IMR-90 (cell line): ENCODE results near the gene ACP4. TPM values are rescaled to one million over a fixed set of nuclear protein-coding genes. Genes with fewer than 3 reads are reported as not detected.

ENCODE experiments used
- ATAC-seq: fragments of 200-7000 bp; cut with Tn5 transposase; 2 replicates; pipeline ENCODE4 v1.9.1; 2020; ENCODE audit warnings: low read depth, mild to moderate bottlenecking, moderate library complexity
- BruUV-seq: library from RNA; stranded (reverse); fragments of 400-500 nt; replicated peaks from 2 replicates; lab custom pipeline; 2021; lab: Mats Ljungman, UMichigan
- CTCF ChIA-PET: fragments of 300-600 bp; formaldehyde crosslinking; extraction: SDS; loops from one replicate; lab custom pipeline; 2021; ENCODE audit warnings: antibody characterized with exemption; lab: Yijun Ruan, JAX
- POLR2A ChIA-PET: fragments of 300-600 bp; sonication (Branson Sonifier 250); formaldehyde crosslinking; loops from one replicate; lab custom pipeline; 2022; ENCODE audit warnings: antibody characterized with exemption; ENCODE audit not compliant: unreplicated experiment; lab: Charles Lee
- DNase-seq: peaks from one replicate; pipeline ENCODE4 v3.0.0; 2013
- H2AFZ ChIP-seq: replicated peaks from 2 replicates; pipeline ENCODE3; 2013; ENCODE audit warnings: low read length, mild to moderate bottlenecking; ENCODE audit not compliant: poor library complexity
- H2AK5ac ChIP-seq: 2 replicates; pipeline ENCODE4 v1.6.1; 2013; ENCODE audit warnings: low read depth, low read length, inconsistent platforms
- H2AK9ac ChIP-seq: replicated peaks from 2 replicates; pipeline ENCODE3; 2013; ENCODE audit warnings: mild to moderate bottlenecking, low read depth, low read length, moderate library complexity; ENCODE audit not compliant: poor library complexity
- H2BK120ac ChIP-seq: 2 replicates; pipeline ENCODE4 v1.6.1; 2013; ENCODE audit warnings: low read depth, low read length, inconsistent platforms
- H2BK15ac ChIP-seq: 3 replicates; pipeline ENCODE4 v1.6.1; 2013; ENCODE audit warnings: low read depth, low read length, inconsistent platforms
- H2BK20ac ChIP-seq: 2 replicates; pipeline ENCODE4 v1.6.1; 2013; ENCODE audit warnings: low read depth, mild to moderate bottlenecking, inconsistent platforms, low read length, moderate library complexity
- H2BK5ac ChIP-seq: 2 replicates; pipeline ENCODE4 v1.6.1; 2013; ENCODE audit warnings: mild to moderate bottlenecking, low read depth, low read length, inconsistent platforms; ENCODE audit not compliant: poor library complexity, severe bottlenecking
- H3K14ac ChIP-seq: replicated peaks from 2 replicates; pipeline ENCODE4 v1.6.1; 2013; ENCODE audit warnings: low read depth, low read length, inconsistent platforms
- H3K18ac ChIP-seq: 2 replicates; pipeline ENCODE4 v1.6.1; 2013; ENCODE audit warnings: low read depth, low read length, control low read depth
- H3K23ac ChIP-seq: 2 replicates; pipeline ENCODE4 v1.6.1; 2013; ENCODE audit warnings: low read depth, low read length, inconsistent platforms
- H3K27ac ChIP-seq: 2 replicates; pipeline ENCODE4 v1.5.1; 2013; ENCODE audit warnings: mild to moderate bottlenecking, control low read depth, low read length; ENCODE audit not compliant: insufficient read depth
- H3K27me3 ChIP-seq: 2 replicates; pipeline ENCODE4 v1.6.1; 2013; ENCODE audit warnings: low read length; ENCODE audit not compliant: control insufficient read depth, insufficient read depth
- H3K36me3 ChIP-seq: 2 replicates; pipeline ENCODE4 v1.6.1; 2013; ENCODE audit warnings: low read length, mixed read lengths; ENCODE audit not compliant: control insufficient read depth, insufficient read depth
- H3K4ac ChIP-seq: 2 replicates; pipeline ENCODE4 v1.6.1; 2013; ENCODE audit warnings: low read depth, low read length, inconsistent platforms
- H3K4me1 ChIP-seq: 2 replicates; pipeline ENCODE4 v1.6.1; 2013; ENCODE audit warnings: low read length, mixed read lengths; ENCODE audit not compliant: control insufficient read depth, insufficient read depth
- H3K4me2 ChIP-seq: 2 replicates; pipeline ENCODE4 v1.6.1; 2013; ENCODE audit warnings: low read depth, mild to moderate bottlenecking, control low read depth, low read length, moderate library complexity
- H3K4me3 ChIP-seq: 2 replicates; pipeline ENCODE4 v1.5.1; 2013; ENCODE audit warnings: low read depth, mild to moderate bottlenecking, control low read depth, low read length, moderate library complexity; ENCODE audit not compliant: insufficient read depth
- H3K56ac ChIP-seq: 2 replicates; pipeline ENCODE4 v1.6.1; 2013; ENCODE audit warnings: low read length, inconsistent platforms; ENCODE audit not compliant: insufficient read depth; ENCODE audit errors: extremely low read depth
- H3K79me1 ChIP-seq, 2 experiments: 2 replicates each; pipeline ENCODE4 v1.6.1; 2013; ENCODE audit warnings: low read length in 2 of 2, inconsistent platforms in 1 of 2, low read depth in 1 of 2
- H3K9ac ChIP-seq: 2 replicates; pipeline ENCODE4 v1.6.1; 2013; ENCODE audit warnings: low read depth, low read length, control low read depth
- H3K9me1 ChIP-seq: 2 replicates; pipeline ENCODE4 v1.6.1; 2013; ENCODE audit warnings: low read length, inconsistent platforms; ENCODE audit not compliant: insufficient read depth
- H3K9me3 ChIP-seq: 2 replicates; pipeline ENCODE4 v1.6.1; 2013; ENCODE audit warnings: low read length; ENCODE audit not compliant: control insufficient read depth, insufficient read depth
- H4K20me1 ChIP-seq: 2 replicates; pipeline ENCODE4 v1.6.1; 2013; ENCODE audit warnings: low read length, inconsistent platforms; ENCODE audit not compliant: insufficient read depth
- H4K5ac ChIP-seq: 2 replicates; pipeline ENCODE4 v1.6.1; 2013; ENCODE audit warnings: mild to moderate bottlenecking, low read depth, low read length, control low read depth
- H4K8ac ChIP-seq, 2 experiments: 2 replicates each; pipeline ENCODE4 v1.6.1; 2013; ENCODE audit warnings: low read depth in 2 of 2, low read length in 2 of 2, control low read depth in 1 of 2, inconsistent platforms in 1 of 2
- H4K91ac ChIP-seq: 2 replicates; pipeline ENCODE4 v1.6.1; 2013; ENCODE audit warnings: low read depth, low read length, inconsistent platforms; ENCODE audit not compliant: insufficient read depth
- BHLHE40 ChIP-seq: fragments of 150-350 bp; IDR thresholded peaks from 2 replicates; pipeline ENCODE4 v1.6.1; 2016; ENCODE audit warnings: mild to moderate bottlenecking, low read depth, low read length
- CHD1 ChIP-seq: IDR thresholded peaks from 2 replicates; pipeline ENCODE4 v1.6.1; 2012; ENCODE audit warnings: low read depth, low read length, improper control_type of control experiment
- ELK1 ChIP-seq: fragments of 150-350 bp; IDR thresholded peaks from 2 replicates; pipeline ENCODE4 v1.6.1; 2016; ENCODE audit warnings: low read depth, mild to moderate bottlenecking, low read length, moderate library complexity, borderline replicate concordance
- FOS ChIP-seq: fragments of 150-350 bp; IDR thresholded peaks from 2 replicates; pipeline ENCODE4 v1.6.1; 2016; ENCODE audit warnings: low read depth, low read length
- MAFK ChIP-seq: IDR thresholded peaks from 2 replicates; pipeline ENCODE4 v1.6.1; 2012; ENCODE audit warnings: low read depth, low read length, improper control_type of control experiment
- NFE2L2 ChIP-seq: fragments of 150-350 bp; IDR thresholded peaks from 2 replicates; pipeline ENCODE4 v1.6.1; 2016; ENCODE audit warnings: low read depth, mild to moderate bottlenecking, low read length
- RCOR1 ChIP-seq: IDR thresholded peaks from 2 replicates; pipeline ENCODE4 v1.6.1; 2012; ENCODE audit warnings: mild to moderate bottlenecking, low read length, improper control_type of control experiment; ENCODE audit not compliant: insufficient replicate concordance
- USF2 ChIP-seq: fragments of 150-350 bp; IDR thresholded peaks from 2 replicates; pipeline ENCODE4 v1.6.1; 2017; ENCODE audit warnings: mild to moderate bottlenecking, antibody characterized with exemption, low read length, low read depth
- WGBS, 2 experiments: methylation state at CpG; one replicate each; pipeline versions ENCODE4 v1.1.5 to v1.1.7; 2013; ENCODE audit warnings: missing lambda C conversion rate in 2 of 2; ENCODE audit not compliant: insufficient read length in 1 of 2; ENCODE audit errors: extremely low coverage in 2 of 2; 5-methylcytosine and 5-hydroxymethylcytosine counted together
- dilution Hi-C: fragments of 300-500 bp; cut with HindIII; formaldehyde crosslinking; loops from one replicate; pipeline ENCODE4 v1.14.3; 2018; ENCODE audit warnings: low sequenced_read_pairs; ENCODE audit not compliant: unreplicated experiment
- in situ Hi-C: fragments of 300-500 bp; cut with MboI; formaldehyde crosslinking; loops from 3 replicates; pipeline ENCODE4 v1.14.3; 2019; ENCODE audit warnings: low sequenced_read_pairs, inconsistent platforms, mixed read lengths
- intact Hi-C: fragments of 100-400 bp; cut with micrococcal nuclease; formaldehyde crosslinking; loops from 2 replicates; pipeline ENCODE4 v1.10.0; 2022
- polyA plus RNA-seq, 3 experiments: library from polyadenylated mRNA; depleted of rRNA; stranded (reverse); fragments of >200 nt; gene quantifications; 2 replicates each; pipeline ENCODE4 v1.2.3, GENCODE V29; 2012; ENCODE audit warnings: low replicate concordance in 1 of 3
- total RNA-seq: library from RNA; depleted of rRNA; stranded (reverse); fragments of >200 nt; gene quantifications from 2 replicates; pipeline ENCODE4 v1.2.3, GENCODE V29; 2012

Gene ACP4
- total and polyA plus RNA-seq, 2 of the 4 experiments (the other 2 are of a cell fraction), result not detected

- Histone ChIP-seq H3K9ac (no peak overlapping the region), H3K4ac (no peak overlapping the region), H3K79me1 (no peaks in the 10 kb centered on the region), H3K23ac (no peak overlapping the region), H3K4me1 (no peaks in the 10 kb centered on the region), H3K4me2 (no peak overlapping the region), H3K14ac (no peak overlapping the region), H4K5ac (no peak overlapping the region), H3K27me3 (peaks cover 32% of the 10 kb centered on the region), H3K27ac (no peak overlapping the region), H3K9me3 (no peaks in the 10 kb centered on the region), H2BK5ac (no peak overlapping the region), H2BK120ac (no peak overlapping the region), H4K91ac (no peak overlapping the region), H3K36me3 (no peaks in the 10 kb centered on the region), H3K18ac (no peak overlapping the region), H2AK9ac (no peak overlapping the region), H2AK5ac (no peak overlapping the region), H2BK15ac (no peak overlapping the region), H4K8ac (no peak overlapping the region), H4K20me1 (no peaks in the 10 kb centered on the region), H3K9me1 (no peaks in the 10 kb centered on the region), H3K56ac (no peak overlapping the region), H3K4me3 (no peak overlapping the region), H2AFZ (no peak overlapping the region), H2BK20ac (no peak overlapping the region)
- no peak for TF ChIP-seq FOS
- no peak for TF ChIP-seq ELK1
- no peak for TF ChIP-seq MAFK
- no peak for TF ChIP-seq RCOR1
- TF ChIP-seq NFE2L2, result no peak
- no peak for TF ChIP-seq BHLHE40
- TF ChIP-seq CHD1, result no peak
- TF ChIP-seq USF2, result no peak
- BruUV-seq, result no TSS peak
- 59% methylated on average over 5 of the region's 25 CpGs; no CpG with 5 or more reads in 1 of the 2 experiments for WGBS, 2 experiments
- DNase-seq (no peak), ATAC-seq (no peak)
- dilution Hi-C loops (no loop called here), in situ Hi-C loops (loop anchor here (5.0 to 10.0 kb wide), 3 partner anchors 72 to 425 kb away; no protein-coding TSS in a partner anchor), intact Hi-C loops (no loop called here)
- POLR2A ChIA-PET, result no interaction called here
- CTCF ChIA-PET, result no interaction called here
Measured at GRCh38 chr19:50779504-50780457, 10.4 kb upstream of the ACP4 start.
